Measurements from ENCODE around the gene PRR19. TPM values are rescaled to one million over a fixed set of nuclear protein-coding genes. Genes with fewer than 3 reads are reported as not detected.

Gene PRR19
- total and polyA plus RNA-seq, 5 donors, result 0.20 to 0.32 (median 0.28) TPM; not detected in 1

DNA sequence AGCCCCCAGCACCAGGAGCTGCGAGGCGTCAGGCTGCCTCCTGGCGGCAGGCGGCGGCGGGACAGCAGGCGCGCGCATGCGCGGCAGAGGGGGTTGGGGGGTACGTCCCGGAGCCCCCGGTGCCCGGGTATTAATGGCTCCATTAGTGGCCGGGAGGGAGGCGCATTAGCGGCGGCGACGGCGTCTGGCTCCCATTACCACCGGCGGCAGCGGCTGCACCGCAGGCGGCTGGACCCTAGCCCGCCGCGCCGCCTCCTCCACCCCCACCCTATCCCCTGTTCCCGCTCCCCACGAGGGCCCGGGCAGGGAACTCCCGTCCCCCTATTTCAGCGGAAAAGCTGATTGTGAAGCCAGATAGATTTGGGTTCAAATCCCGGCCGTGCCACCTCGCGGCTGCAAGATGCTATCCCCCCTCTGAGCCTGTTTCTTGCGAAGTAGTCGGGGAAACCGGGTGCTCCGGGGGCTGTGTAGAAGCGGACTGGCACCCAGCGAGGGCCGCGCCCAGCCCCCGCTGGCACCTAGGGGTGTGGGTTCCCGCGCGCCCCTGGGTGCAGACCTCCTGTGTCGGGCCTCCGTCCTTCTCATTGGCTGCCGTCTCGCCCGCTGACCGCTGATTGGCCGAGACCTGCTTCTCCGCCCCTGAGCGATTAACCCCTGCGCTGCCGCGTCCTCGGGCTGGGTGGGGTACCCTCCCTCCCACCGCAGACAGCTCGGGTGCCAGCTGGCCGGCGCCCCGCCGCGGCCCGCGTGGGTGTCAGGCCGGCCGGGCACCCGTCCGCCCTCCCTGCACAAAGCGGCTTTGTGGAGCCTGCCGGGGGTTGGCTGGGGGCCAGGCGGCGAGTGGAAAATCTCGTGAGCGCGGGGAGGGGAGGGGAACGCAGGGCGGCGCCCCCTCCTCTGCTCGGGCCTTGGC, 21.8 kb upstream of the PRR19 start:
- intact Hi-C loops (cut with DNase I), result loop anchor here in 3 of 4 donors (5.0 kb wide), 1 partner anchor 33 kb away; no protein-coding TSS in a partner anchor
- peaks cover 35% of the 10 kb centered on the region for H3K4me1 ChIP-seq (ENCODE audit: control insufficient read depth, insufficient read depth, low read length)
- DNase-seq, result peak; percentile 96 to 98 (median 97)
- H3K27me3 ChIP-seq (ENCODE audit: control insufficient read depth, insufficient read depth), result no peaks in the 10 kb centered on the region
- under 1% methylated on average over 88 of the region's 89 CpGs for WGBS
- no peaks in the 10 kb centered on the region for H3K9me3 ChIP-seq (ENCODE audit: control insufficient read depth, low read length)
- peak overlapping the region; percentile 71 for H3K27ac ChIP-seq (ENCODE audit: low read length)
- ATAC-seq, result peak; percentile 76 to 80
- H3K4me3 ChIP-seq (ENCODE audit: low read length), result peak overlapping the region; percentile 73

DNA sequence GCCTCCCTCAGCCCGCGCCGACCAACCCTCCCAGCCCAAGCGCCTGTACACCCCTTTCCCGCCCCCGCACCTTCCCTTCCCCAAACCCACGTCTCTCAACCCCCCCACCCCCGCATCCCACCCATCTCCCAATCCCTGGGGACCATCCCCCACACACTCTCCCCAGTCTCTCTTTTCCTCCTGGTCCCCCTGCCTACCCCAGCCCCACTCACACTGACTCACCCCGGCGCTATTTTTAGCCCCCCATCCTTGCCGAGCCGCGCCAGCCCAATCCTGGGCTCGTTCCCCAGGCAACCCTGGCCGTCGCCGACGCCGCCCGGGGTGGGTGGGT, 21.2 kb upstream of the PRR19 start:
- Histone ChIP-seq H3K27ac (ENCODE audit: low read length) (peak overlapping the region; percentile 71), H3K9me3 (ENCODE audit: control insufficient read depth, low read length) (no peaks in the 10 kb centered on the region), H3K27me3 (ENCODE audit: control insufficient read depth, insufficient read depth) (no peaks in the 10 kb centered on the region), H3K4me1 (ENCODE audit: control insufficient read depth, insufficient read depth, low read length) (peaks cover 40% of the 10 kb centered on the region), H3K4me3 (ENCODE audit: low read length) (peak overlapping the region; percentile 73)
- intact Hi-C loops (cut with DNase I), result loop anchor here in 3 of 4 donors (5.0 kb wide), 1 partner anchor 33 kb away; no protein-coding TSS in a partner anchor
- ATAC-seq, result peak; percentile 7 to 53
- WGBS, result under 1% methylated on average over 20 of the region's 20 CpGs
- peak in 2 of 3 donors; percentile 79 to 84 for DNase-seq

DNA sequence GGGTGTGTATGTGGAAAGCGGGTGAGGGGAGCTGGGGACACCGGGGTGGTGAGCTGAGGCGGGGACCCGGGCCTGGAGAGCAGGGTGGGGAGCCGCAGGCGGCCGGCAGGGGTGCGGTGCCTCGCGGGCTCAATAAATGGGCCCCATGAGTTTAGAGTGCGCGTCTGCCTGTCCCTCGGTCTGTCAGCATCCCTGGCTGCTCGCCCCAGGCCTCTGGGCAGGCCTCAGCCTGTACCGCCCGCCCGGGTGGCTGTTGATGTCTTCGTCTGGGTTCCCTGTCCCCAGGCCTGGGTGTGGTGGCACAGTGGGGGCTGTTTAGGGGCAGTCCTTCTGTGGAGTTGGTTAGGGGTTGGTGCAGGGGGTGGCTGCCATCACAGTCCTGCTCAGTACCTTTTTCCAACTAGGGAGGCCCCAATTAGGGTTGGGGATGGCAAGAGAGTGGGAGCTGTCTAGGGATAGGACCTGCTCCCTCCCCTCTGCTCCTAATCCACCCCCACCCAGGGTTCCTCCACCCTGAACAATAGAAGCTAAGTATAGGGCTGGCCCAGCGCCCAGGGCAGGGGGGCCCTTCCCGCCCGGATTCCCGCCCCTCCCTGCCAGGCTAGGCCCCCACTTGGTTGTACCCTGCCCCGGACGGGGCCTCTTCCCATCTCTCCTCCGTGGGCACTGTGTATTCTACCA, 20.6 kb upstream of the PRR19 start:
- Histone ChIP-seq H3K27me3 (ENCODE audit: control insufficient read depth, insufficient read depth) (no peaks in the 10 kb centered on the region), H3K4me1 (ENCODE audit: control insufficient read depth, insufficient read depth, low read length) (peaks cover 44% of the 10 kb centered on the region), H3K4me3 (ENCODE audit: low read length) (peak overlapping the region; percentile 73), H3K9me3 (ENCODE audit: control insufficient read depth, low read length) (no peaks in the 10 kb centered on the region), H3K27ac (ENCODE audit: low read length) (peak overlapping the region; percentile 84)
- intact Hi-C loops (cut with DNase I), result loop anchor here in 3 of 4 donors (5.0 kb wide), 1 partner anchor 34 kb away; no protein-coding TSS in a partner anchor
- peak; percentile 6 to 28 for ATAC-seq
- DNase-seq, result peak; percentile 81 to 89 (median 89)
- 5% methylated on average over 25 of the region's 25 CpGs for WGBS

DNA sequence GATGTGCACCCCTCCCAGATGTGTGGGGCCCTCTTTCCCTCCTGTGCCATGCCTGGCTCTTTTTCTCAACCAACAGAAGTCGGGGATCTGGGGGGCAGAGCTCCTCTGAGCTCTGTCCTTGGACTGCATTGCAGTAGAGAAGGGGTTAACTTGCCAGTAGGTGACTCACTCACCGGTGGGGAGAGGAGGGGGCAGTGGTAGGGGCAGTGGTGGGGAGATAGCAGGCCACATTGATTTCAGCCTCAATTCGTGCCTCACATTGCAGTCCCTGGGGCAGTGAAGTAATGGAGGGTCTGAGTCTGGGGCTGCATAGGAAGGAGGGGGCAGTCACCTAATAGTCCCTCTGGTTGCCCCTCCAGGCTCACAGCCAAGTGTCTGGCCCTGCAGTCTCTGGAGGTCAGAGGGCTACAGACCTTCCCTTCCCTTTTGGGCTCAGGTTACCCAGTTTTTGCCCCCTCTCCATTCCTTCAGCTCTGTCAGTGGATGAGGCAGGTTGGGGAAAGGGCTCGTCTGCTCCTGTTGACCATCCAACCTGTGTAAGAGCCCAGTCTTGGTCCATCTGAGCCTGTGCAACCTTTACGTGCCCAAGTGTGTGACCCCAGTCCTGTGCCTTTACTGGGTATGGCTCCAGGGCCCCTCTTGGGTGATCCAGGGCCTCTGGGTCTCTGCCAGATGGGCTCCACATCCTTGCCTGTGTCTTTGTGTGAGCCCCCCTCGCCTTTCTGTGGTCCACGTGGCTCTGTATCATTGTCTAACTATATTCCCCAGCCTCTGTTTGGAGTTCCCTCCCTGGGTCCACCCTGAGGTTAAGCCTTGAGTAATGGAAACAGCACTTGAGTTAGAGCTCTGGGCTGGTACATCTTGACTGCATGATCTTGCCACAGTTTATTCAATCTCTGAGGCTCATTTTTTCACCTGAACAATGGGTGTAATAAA, 19.8 kb upstream of the PRR19 start:
- ATAC-seq (no peak), DNase-seq (peak in 2 of 3 donors; percentile 61 to 63)
- intact Hi-C loops (cut with DNase I), result loop anchor here in 3 of 4 donors (5.0 kb wide), 1 partner anchor 35 kb away; no protein-coding TSS in a partner anchor
- Histone ChIP-seq H3K27ac (ENCODE audit: low read length) (peak overlapping the region; percentile 84), H3K27me3 (ENCODE audit: control insufficient read depth, insufficient read depth) (no peaks in the 10 kb centered on the region), H3K4me3 (ENCODE audit: low read length) (peak overlapping the region; percentile 2), H3K4me1 (ENCODE audit: control insufficient read depth, insufficient read depth, low read length) (peaks cover 43% of the 10 kb centered on the region), H3K9me3 (ENCODE audit: control insufficient read depth, low read length) (no peaks in the 10 kb centered on the region)
- 23% methylated on average over 7 of the region's 7 CpGs for WGBS

DNA sequence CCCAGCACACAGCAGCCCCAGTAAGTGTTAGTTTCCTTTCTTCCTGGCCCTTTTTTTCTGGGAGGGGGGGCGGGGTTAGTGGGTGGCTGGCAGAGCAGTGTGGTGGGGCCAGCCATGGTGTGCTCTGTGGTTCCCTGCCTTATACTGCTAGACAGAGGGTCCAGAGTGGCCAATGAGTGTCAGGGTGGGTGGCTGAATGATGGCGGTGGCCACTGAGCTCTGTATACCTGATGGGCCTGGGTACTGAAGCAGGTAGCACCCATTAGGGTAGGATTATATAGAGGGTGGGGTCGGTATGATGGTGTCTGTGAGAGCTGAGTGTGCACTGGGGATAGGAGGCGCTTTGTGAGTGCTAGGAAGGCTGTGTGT, 19.1 kb upstream of the PRR19 start:
- WGBS, result 55% methylated on average over 4 of the region's 4 CpGs
- intact Hi-C loops (cut with DNase I), result loop anchor here in 3 of 4 donors (5.0 kb wide), 1 partner anchor 36 kb away; no protein-coding TSS in a partner anchor
- H3K4me1 ChIP-seq (ENCODE audit: control insufficient read depth, insufficient read depth, low read length), result peaks cover 39% of the 10 kb centered on the region
- no peaks in the 10 kb centered on the region for H3K9me3 ChIP-seq (ENCODE audit: control insufficient read depth, low read length)
- H3K27me3 ChIP-seq (ENCODE audit: control insufficient read depth, insufficient read depth), result no peaks in the 10 kb centered on the region
- DNase-seq (no peak), ATAC-seq (no peak)
- H3K4me3 ChIP-seq (ENCODE audit: low read length), result no peak overlapping the region
- peak overlapping the region; percentile 85 for H3K27ac ChIP-seq (ENCODE audit: low read length)

DNA sequence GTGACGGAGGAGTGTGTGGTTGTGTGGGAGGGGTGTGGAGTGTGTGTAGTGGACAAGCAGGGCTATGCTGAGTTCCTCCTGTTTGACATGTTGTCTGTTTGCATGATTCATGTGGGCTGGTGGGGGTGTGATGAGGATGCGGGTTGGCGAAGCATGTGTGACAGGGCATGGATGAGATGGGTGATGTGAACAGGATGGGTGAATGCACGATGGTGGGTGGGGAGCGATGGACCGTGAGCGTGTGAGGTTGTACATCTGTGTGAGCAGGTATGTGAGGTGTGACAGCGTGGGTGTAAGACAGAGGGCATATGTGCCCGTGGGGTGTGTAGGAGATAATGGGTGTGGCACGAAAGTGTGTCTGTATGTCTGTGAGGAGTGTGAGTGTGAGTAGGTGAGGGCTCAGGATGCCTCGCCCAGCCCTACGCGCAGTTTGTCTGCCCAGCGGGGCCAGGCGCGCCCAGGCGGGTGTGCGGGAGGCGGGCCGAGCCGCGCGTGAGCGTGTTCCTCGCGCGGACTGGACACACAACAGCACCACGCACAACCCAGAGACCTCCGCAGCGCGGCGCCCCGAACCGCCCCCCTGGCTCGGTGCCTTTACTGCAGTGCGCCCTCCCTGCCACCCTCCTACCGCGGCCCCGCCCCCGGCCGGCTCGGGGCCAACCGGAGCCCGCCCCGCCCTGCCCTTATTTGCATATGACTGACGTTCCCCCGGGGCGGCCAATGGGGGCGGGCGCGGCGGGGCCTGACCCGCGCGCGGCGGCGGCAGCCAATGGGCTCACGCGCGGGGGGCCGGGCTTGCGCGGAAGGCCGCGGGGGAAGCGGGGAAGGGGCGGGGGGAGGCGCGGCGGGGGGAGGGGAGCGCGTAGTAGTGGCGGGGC, 18.5 kb upstream of the PRR19 start:
- peak overlapping the region; percentile 74 for H3K4me3 ChIP-seq (ENCODE audit: low read length)
- intact Hi-C loops (cut with DNase I), result loop anchor here in 3 of 4 donors (5.0 kb wide), 1 partner anchor 36 kb away; no protein-coding TSS in a partner anchor
- no peaks in the 10 kb centered on the region for H3K27me3 ChIP-seq (ENCODE audit: control insufficient read depth, insufficient read depth)
- WGBS, result 2% methylated on average over 72 of the region's 74 CpGs
- no peaks in the 10 kb centered on the region for H3K9me3 ChIP-seq (ENCODE audit: control insufficient read depth, low read length)
- peak overlapping the region; percentile 85 for H3K27ac ChIP-seq (ENCODE audit: low read length)
- DNase-seq, result peak; percentile 97 to 99 (median 99)
- ATAC-seq, result peak; percentile 58 to 71
- H3K4me1 ChIP-seq (ENCODE audit: control insufficient read depth, insufficient read depth, low read length), result peaks cover 33% of the 10 kb centered on the region

DNA sequence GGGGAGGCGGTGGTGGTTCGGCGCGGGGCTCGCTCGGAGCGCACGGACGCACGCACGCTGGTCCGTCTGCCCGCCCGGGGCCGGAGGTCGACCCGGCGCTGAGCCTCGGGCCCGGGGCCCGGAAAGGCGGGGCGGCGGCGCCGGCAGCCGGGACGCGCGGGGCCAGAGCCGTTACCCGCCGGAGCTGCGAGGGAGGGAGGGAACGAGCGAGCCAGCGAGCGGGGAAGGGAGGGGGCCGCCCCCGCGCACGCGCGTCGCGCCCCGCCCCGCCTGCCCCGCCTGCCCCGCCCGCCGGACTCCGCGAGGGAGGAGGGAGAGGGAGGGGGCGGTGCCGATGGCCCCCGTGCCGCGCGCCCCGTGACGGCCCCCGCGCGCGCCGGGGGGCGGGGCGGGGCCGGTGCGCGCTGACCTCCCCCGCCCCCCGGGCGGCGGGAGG, 17.8 kb upstream of the PRR19 start:
- H3K9me3 ChIP-seq (ENCODE audit: control insufficient read depth, low read length), result no peaks in the 10 kb centered on the region
- peaks cover 28% of the 10 kb centered on the region for H3K4me1 ChIP-seq (ENCODE audit: control insufficient read depth, insufficient read depth, low read length)
- DNase-seq (peak; percentile 88 to 95 (median 94)), ATAC-seq (peak in 1 of 2 donors; percentile 25)
- intact Hi-C loops (cut with DNase I), result loop anchor here in 3 of 4 donors (5.0 kb wide), 1 partner anchor 37 kb away; no protein-coding TSS in a partner anchor
- peak overlapping the region; percentile 74 for H3K4me3 ChIP-seq (ENCODE audit: low read length)
- H3K27ac ChIP-seq (ENCODE audit: low read length), result peak overlapping the region; percentile 97
- under 1% methylated on average over 72 of the region's 76 CpGs for WGBS
- H3K27me3 ChIP-seq (ENCODE audit: control insufficient read depth, insufficient read depth), result no peaks in the 10 kb centered on the region

DNA sequence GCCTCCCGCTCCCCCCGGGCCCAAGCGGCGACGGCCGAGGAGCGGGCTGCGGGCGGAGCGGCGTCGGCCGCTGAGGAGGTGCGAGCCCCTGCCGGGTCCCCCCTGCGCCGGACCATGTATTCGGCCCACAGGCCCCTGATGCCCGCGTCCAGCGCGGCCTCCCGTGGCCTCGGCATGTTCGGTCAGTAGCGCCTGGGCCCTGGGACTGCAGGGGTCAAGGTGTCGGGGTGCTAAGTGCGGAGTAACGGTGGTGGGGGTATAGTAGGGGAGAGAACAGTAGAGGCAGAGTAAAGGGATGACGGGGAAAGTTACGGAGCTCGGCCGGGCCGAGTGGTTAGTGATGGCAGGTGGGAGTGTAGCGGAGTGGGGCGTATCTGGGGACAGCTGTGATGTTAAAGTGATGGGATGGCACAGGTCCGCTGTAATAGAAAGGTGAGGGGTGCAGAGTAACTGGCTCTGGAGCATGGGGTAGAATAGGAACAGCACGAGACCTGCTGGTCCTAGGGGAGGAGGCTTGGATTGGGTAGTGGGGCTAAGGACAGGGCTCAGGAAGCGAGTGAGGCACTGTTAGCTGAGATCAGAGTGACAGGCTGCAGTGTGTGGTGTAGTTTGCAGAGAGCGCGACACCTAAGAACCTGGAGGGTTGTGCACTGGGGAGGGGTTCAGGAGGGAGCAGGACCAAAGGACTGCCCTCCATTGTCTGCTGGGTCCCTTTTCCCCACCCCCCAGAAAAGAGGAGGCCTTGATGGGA, 17.2 kb upstream of the PRR19 start:
- Histone ChIP-seq H3K27me3 (ENCODE audit: control insufficient read depth, insufficient read depth) (no peaks in the 10 kb centered on the region), H3K9me3 (ENCODE audit: control insufficient read depth, low read length) (no peaks in the 10 kb centered on the region), H3K27ac (ENCODE audit: low read length) (peak overlapping the region; percentile 43), H3K4me3 (ENCODE audit: low read length) (peak overlapping the region; percentile 74), H3K4me1 (ENCODE audit: control insufficient read depth, insufficient read depth, low read length) (peaks cover 26% of the 10 kb centered on the region)
- no peak for ATAC-seq
- intact Hi-C loops (cut with DNase I), result loop anchor here in 3 of 4 donors (5.0 kb wide), 1 partner anchor 37 kb away; no protein-coding TSS in a partner anchor
- 3% methylated on average over 41 of the region's 41 CpGs for WGBS
- DNase-seq, result peak; percentile 37 to 78 (median 75)

DNA sequence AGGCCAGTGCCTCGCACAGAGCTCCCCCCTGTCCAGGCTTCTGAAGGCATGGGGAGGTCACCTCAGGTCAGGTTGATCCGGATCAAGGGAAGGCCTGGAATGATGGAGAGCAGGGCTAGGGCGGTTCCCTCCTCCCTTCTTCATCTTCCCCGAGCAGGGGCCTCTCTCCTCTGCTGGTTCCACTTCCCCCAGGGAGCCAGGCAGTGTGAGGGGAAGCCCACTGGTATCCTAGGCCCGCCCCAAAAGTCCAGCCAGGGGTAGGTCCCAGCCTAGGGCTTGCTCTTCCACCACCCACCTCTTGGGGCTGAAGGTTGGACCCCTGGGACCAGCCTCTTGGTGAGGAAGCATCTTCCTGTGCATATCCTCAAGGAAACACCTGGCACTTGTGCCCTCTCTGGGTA, 16.4 kb upstream of the PRR19 start:
- Histone ChIP-seq H3K4me1 (ENCODE audit: control insufficient read depth, insufficient read depth, low read length) (peaks cover 26% of the 10 kb centered on the region), H3K27me3 (ENCODE audit: control insufficient read depth, insufficient read depth) (no peaks in the 10 kb centered on the region), H3K4me3 (ENCODE audit: low read length) (no peak overlapping the region), H3K9me3 (ENCODE audit: control insufficient read depth, low read length) (no peaks in the 10 kb centered on the region), H3K27ac (ENCODE audit: low read length) (peak overlapping the region; percentile 43)
- DNase-seq (peak in 2 of 3 donors; percentile 66 to 71), ATAC-seq (no peak)
- WGBS, result 26% methylated on average over 5 of the region's 5 CpGs
- intact Hi-C loops (cut with DNase I), result no loop called here
